ENCODE results near the gene SOWAHA.

GRCh38 chr5:132778856-132779255 is 34.2 kb upstream of the SOWAHA start:
- TF ChIP-seq POLR2AphosphoS2 (IDR thresholded peaks at IDR 0.05; ENCODE audit: low read depth, low read length) (no peak), FOXK2 (IDR thresholded peaks at IDR 0.05) (no peak)

Measured in GM12878 (cell line).